Measurements from ENCODE around the gene PVALEF. TPM values are rescaled to one million over a fixed set of nuclear protein-coding genes. Genes with fewer than 3 reads are reported as not detected.
A peak's percentile ranks its signal among the peaks of the same experiment; 100 is the strongest.

Gene PVALEF
- total RNA-seq, 4 donors from 2014 or later: not detected

- Histone ChIP-seq H3K4me3 (no peak overlapping the region), H3K36me3 (no peaks in the 10 kb centered on the region), H3K9me3 (no peaks in the 10 kb centered on the region), H3K27ac (peak overlapping the region in 2 of 4 donors; percentile 62 to 72), H3K27me3 (peaks cover 19% of the 10 kb centered on the region), H3K4me1 (peaks cover 0 to 37% (median 11%) of the 10 kb centered on the region in 3 donors)
- WGBS, 2 donors (ENCODE audit: low coverage in 1 of 2): 100% methylated on average over 1 of the region's 15 CpGs; no CpG with 5 or more reads in 1 of the 2 donors
- TF ChIP-seq POLR2A (IDR thresholded peaks at IDR 0.05): no peak
- TF ChIP-seq CTCF (IDR thresholded peaks at IDR 0.05): no peak
- no peak for TF ChIP-seq EP300 (IDR thresholded peaks at IDR 0.05)
- no peak for ATAC-seq
Observed at GRCh38 chr17:81163703-81164370, 1.5 kb upstream of the PVALEF start.

DNA sequence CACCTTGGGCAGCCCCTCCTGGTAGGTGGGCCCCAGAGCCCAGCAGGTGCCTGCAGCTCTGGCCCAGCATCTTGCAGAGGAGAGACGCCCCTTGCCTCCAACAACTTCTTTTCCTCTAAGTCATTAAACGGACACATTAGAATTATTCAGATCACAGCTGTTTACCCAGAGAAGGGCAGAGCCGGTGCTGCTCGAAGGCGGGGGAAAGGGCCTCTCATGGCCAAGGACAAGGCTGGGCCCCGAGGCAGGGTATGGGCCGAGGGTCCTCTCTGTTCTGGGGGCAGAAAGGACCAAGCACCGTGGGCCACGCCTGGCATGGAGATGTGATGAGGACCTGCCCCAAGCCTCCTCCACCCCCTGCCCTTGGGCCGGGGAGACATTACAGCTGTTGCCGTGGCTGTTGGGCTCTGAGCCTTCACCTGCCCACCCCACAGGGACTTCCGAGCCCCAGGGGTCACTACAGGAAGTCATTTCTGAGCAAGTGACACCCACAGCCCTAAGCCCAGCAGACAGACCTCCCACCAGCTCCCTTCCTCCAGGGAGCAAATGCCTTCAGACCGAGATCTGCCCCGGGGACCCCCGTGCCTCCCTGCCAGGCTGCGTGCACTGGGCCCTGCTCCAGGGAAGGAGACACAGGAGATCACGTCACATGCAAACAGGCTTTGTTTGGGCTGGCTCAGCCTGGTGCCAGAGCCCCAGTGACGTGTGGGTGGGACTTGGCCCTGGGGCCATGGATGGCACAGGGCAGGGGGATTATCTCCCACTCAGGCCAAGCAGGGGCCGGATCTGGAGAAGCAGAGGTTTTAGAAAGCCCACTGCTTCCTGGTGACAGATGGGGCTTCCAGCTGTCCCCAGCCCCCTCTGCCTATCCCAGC is 699 bp upstream of the PVALEF start:
- Histone ChIP-seq H3K27ac (peak overlapping the region in 3 of 4 donors; percentile 62 to 81 (median 72)), H3K36me3 (no peaks in the 10 kb centered on the region), H3K4me1 (peaks cover 0 to 37% (median 11%) of the 10 kb centered on the region in 3 donors), H3K9me3 (no peaks in the 10 kb centered on the region), H3K27me3 (peaks cover 16% of the 10 kb centered on the region), H3K4me3 (peak overlapping the region in 1 of 2 donors; percentile 59)
- TF ChIP-seq POLR2AphosphoS5 (IDR thresholded peaks at IDR 0.05) (no peak), CTCF (IDR thresholded peaks at IDR 0.05) (no peak), POLR2A (IDR thresholded peaks at IDR 0.05) (no peak), EP300 (IDR thresholded peaks at IDR 0.05) (no peak)
- WGBS, 2 donors (ENCODE audit: low coverage in 1 of 2): 39 to 40% methylated on average over 5 to 8 of the region's 19 CpGs
- peak; percentile 34 for ATAC-seq

DNA sequence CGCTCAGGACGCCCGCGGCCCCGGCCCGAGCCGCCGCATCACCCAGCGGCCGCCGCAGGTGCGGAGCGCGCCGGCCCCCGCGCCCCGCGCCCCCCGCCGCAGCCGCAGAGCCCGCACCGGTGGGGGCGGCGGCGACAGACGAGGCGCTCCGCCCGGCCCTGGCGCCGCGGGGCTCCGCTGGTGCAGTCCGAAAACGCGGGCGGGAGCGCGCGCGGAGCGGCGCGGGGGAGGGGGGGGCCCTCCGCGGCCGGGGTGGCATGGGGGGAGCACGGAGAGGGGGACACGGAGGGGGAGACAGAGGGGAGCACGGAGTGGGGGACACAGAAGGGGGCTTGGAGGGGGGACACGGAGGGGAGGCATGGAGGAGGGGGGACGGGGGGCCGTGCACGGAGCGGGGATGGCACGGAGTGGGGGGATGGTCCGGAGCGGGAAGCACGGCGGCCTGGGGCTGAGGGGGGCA is 756 bp downstream of the PVALEF start, which contains the start of gene AATK:
TSS of gene AATK (minus strand) at position 189 of the 460 bp plus-strand sequence. CDS start 229 bp downstream, outside the sequence.
- Histone ChIP-seq H3K27ac (peak within 1 kb of the TSS in 3 of 4 donors; percentile 62 to 81 (median 72)), H3K36me3 (no peaks in the 10 kb centered on the region), H3K4me1 (peaks cover 0 to 26% (median 11%) of the 10 kb centered on the region in 3 donors), H3K9me3 (no peaks in the 10 kb centered on the region), H3K4me3 (peak within 1 kb of the TSS; percentile 42 to 59), H3K27me3 (peaks cover 15% of the 10 kb centered on the region)
- TF ChIP-seq CTCF (IDR thresholded peaks at IDR 0.05) (no peak), POLR2A (IDR thresholded peaks at IDR 0.05) (no peak), EP300 (IDR thresholded peaks at IDR 0.05) (no peak), POLR2AphosphoS5 (IDR thresholded peaks at IDR 0.05) (no peak)
- ATAC-seq: peak; percentile 29
- WGBS, 2 donors (ENCODE audit: low coverage in 1 of 2): no CpG with 5 or more reads among the region's 62 CpGs

- 100% methylated on average over 1 to 2 of the region's 4 CpGs for WGBS, 2 donors (ENCODE audit: low coverage in 1 of 2)
- H3K9me3 ChIP-seq: no peaks in the 10 kb centered on the region
- H3K4me3 ChIP-seq: no peak overlapping the region
- ATAC-seq: no peak
- TF ChIP-seq POLR2AphosphoS5 (IDR thresholded peaks at IDR 0.05) (no peak), POLR2A (IDR thresholded peaks at IDR 0.05) (no peak), EP300 (IDR thresholded peaks at IDR 0.05) (no peak), CTCF (IDR thresholded peaks at IDR 0.05) (no peak)
- H3K27ac ChIP-seq: no peak overlapping the region
- H3K36me3 ChIP-seq: no peaks in the 10 kb centered on the region
- H3K27me3 ChIP-seq: peaks cover 15% of the 10 kb centered on the region
- peaks cover 0 to 26% (median 11%) of the 10 kb centered on the region in 3 donors for H3K4me1 ChIP-seq
Observed at GRCh38 chr17:81167194-81167524, 1.9 kb downstream of the PVALEF start.

Measured in gastroesophageal sphincter (tissue), 4 donors.